Endothelial cell of umbilical vein (primary cell): Measurements from ENCODE around the gene LHFPL6. TPM values are rescaled to one million over a fixed set of nuclear protein-coding genes. Genes with fewer than 3 reads are reported as not detected.

Experiments used
- BruUV-seq: library from RNA; stranded (reverse); fragments of 400-500 nt; replicated peaks from 2 replicates; lab custom pipeline; 2021; lab: Mats Ljungman, UMichigan
- CTCF ChIA-PET: fragments of 300-600, 350-600 bp; sonication (Branson Sonifier 250); formaldehyde crosslinking; loops from one replicate; lab custom pipeline; 2021; ENCODE audit warnings: antibody characterized with exemption, inconsistent platforms; lab: Charles Lee
- POLR2A ChIA-PET: fragments of 300-600, 350-600 bp; sonication (Branson Sonifier 250); formaldehyde crosslinking; loops from one replicate; lab custom pipeline; 2021; ENCODE audit warnings: antibody characterized with exemption, inconsistent platforms; lab: Charles Lee
- DNase-seq: peaks from one replicate; pipeline ENCODE4 v3.0.0-alpha.2; 2011; ENCODE audit warnings: low read depth, low spot score
- FAIRE-seq: peaks from 2 replicates; lab custom pipeline; 2011; peaks lifted over from hg19 to GRCh38; lab: Jason Lieb, UNC
- H2AFZ ChIP-seq: 2 replicates; pipeline ENCODE4 v1.6.0; 2012; ENCODE audit warnings: low read depth, low read length, control low read depth, inconsistent platforms
- H3K27ac ChIP-seq: 2 replicates; pipeline ENCODE4 v1.5.1; 2011; ENCODE audit warnings: low read depth, mild to moderate bottlenecking, control low read depth, low read length, moderate library complexity; ENCODE audit not compliant: insufficient read depth
- H3K27me3 ChIP-seq, 2 experiments: 2 replicates each; pipeline versions ENCODE4 v1.6.0 to v1.6.1; 2011; ENCODE audit warnings: low read length in 2 of 2, mixed read lengths in 1 of 2; ENCODE audit not compliant: control insufficient read depth in 2 of 2, insufficient read depth in 2 of 2
- H3K36me3 ChIP-seq, 2 experiments: 2 replicates in 1 of 2; 3 replicates in 1 of 2; pipeline ENCODE4 v1.5.1; 2011; ENCODE audit warnings: low read length in 2 of 2, mild to moderate bottlenecking in 1 of 2, moderate library complexity in 1 of 2; ENCODE audit not compliant: control insufficient read depth in 2 of 2, insufficient read depth in 2 of 2; ENCODE audit errors: extremely low read depth in 1 of 2
- H3K4me1 ChIP-seq: 3 replicates; pipeline ENCODE4 v1.5.1; 2011; ENCODE audit warnings: mild to moderate bottlenecking, low read length; ENCODE audit not compliant: control insufficient read depth, insufficient read depth; ENCODE audit errors: extremely low read depth
- H3K4me2 ChIP-seq: 2 replicates; pipeline ENCODE4 v1.6.1; 2011; ENCODE audit warnings: low read length, control low read depth, mixed read lengths; ENCODE audit not compliant: insufficient read depth
- H3K4me3 ChIP-seq, 3 experiments: fragments of 200-600 bp in 1 of 3; sonication (generic), shearing (Covaris generic) in 1 of 3; replicated peaks in 1 of 3; 2 replicates each; pipeline ENCODE4 v1.5.1; 2011 to 2016; ENCODE audit warnings: control low read depth in 3 of 3, low read length in 3 of 3, mild to moderate bottlenecking in 2 of 3, inconsistent platforms in 1 of 3, low read depth in 1 of 3, moderate library complexity in 1 of 3; ENCODE audit not compliant: insufficient read depth in 1 of 3
- H3K79me2 ChIP-seq: 2 replicates; pipeline ENCODE4 v1.6.0; 2012; ENCODE audit warnings: low read length, inconsistent platforms; ENCODE audit not compliant: control insufficient read depth, insufficient read depth
- H3K9ac ChIP-seq: replicated peaks from 2 replicates; pipeline ENCODE3; 2011; ENCODE audit warnings: low read length, control low read depth; ENCODE audit not compliant: insufficient read depth; ENCODE audit errors: extremely low read depth
- H3K9me1 ChIP-seq: replicated peaks from 3 replicates; pipeline ENCODE4 v1.6.0; 2011; ENCODE audit warnings: mild to moderate bottlenecking, low read length; ENCODE audit not compliant: control insufficient read depth, insufficient read depth; ENCODE audit errors: extremely low read depth
- H3K9me3 ChIP-seq: replicated peaks from 2 replicates; pipeline ENCODE4 v1.5.1; 2012; ENCODE audit warnings: low read length, inconsistent platforms; ENCODE audit not compliant: control insufficient read depth, insufficient read depth
- H4K20me1 ChIP-seq: replicated peaks from 2 replicates; pipeline ENCODE3; 2011; ENCODE audit warnings: mild to moderate bottlenecking, low read length; ENCODE audit not compliant: control insufficient read depth, insufficient read depth; ENCODE audit errors: extremely low read depth
- CTCF ChIP-seq, 2 donors: IDR thresholded peaks; 1 replicate in 1 of 2; 2 replicates in 1 of 2; pipeline ENCODE4 v1.5.1; 2011; ENCODE audit warnings: low read length in 2 of 2, mild to moderate bottlenecking in 2 of 2, moderate library complexity in 2 of 2, control low read depth in 1 of 2, inconsistent platforms in 1 of 2, low read depth in 1 of 2; ENCODE audit not compliant: insufficient read depth in 1 of 2; ENCODE audit errors: extremely low read depth in 1 of 2
- EZH2 ChIP-seq: IDR thresholded peaks from 2 replicates; pipeline ENCODE4 v1.6.1; 2012; ENCODE audit warnings: borderline replicate concordance, low read depth, mild to moderate bottlenecking, moderate library complexity, low read length, inconsistent platforms; ENCODE audit not compliant: severe bottlenecking
- FOS ChIP-seq: IDR thresholded peaks from 2 replicates; pipeline ENCODE4 v1.6.1; 2011; ENCODE audit warnings: mild to moderate bottlenecking, low read length, moderate library complexity, borderline replicate concordance; ENCODE audit not compliant: insufficient read depth
- GATA2 ChIP-seq: IDR thresholded peaks from 2 replicates; pipeline ENCODE4 v1.7.0; 2011; ENCODE audit warnings: low read depth, mild to moderate bottlenecking, moderate library complexity, mixed read lengths, low read length; ENCODE audit not compliant: insufficient read length, insufficient read depth
- JUN ChIP-seq: IDR thresholded peaks from 2 replicates; pipeline ENCODE4 v1.6.1; 2011; ENCODE audit warnings: borderline replicate concordance, low read depth; ENCODE audit not compliant: insufficient read length, insufficient read depth
- MAX ChIP-seq: IDR thresholded peaks from 2 replicates; pipeline ENCODE4 v1.6.1; 2011; ENCODE audit not compliant: insufficient read depth, insufficient read length
- MYC ChIP-seq: IDR thresholded peaks from one replicate; pipeline ENCODE4 v1.6.1; 2011; ENCODE audit warnings: mild to moderate bottlenecking, low read depth, low read length
- POLR2A ChIP-seq: IDR thresholded peaks from 2 replicates; pipeline ENCODE4 v1.6.1; 2012; ENCODE audit warnings: low read depth, mild to moderate bottlenecking, control low read depth, low read length
- POLR2AphosphoS5 ChIP-seq: IDR thresholded peaks from 2 replicates; pipeline ENCODE4 v1.6.1; 2012; ENCODE audit warnings: low read depth, mild to moderate bottlenecking, control low read depth, low read length, moderate library complexity; ENCODE audit not compliant: insufficient read depth
- dilution Hi-C: fragments of 300-500 bp; cut with MboI; formaldehyde crosslinking; loops from one replicate; pipeline ENCODE4 v1.15.0; 2019; ENCODE audit warnings: low sequenced_read_pairs; ENCODE audit not compliant: extremely low pct_ligation_motif_present
- intact Hi-C: fragments of 100-400 bp; cut with micrococcal nuclease; formaldehyde crosslinking; loops from one replicate; pipeline ENCODE4 v1.10.0; 2022
- polyA plus RNA-seq, 4 experiments: library from polyadenylated mRNA; depleted of rRNA in 3 of 4; stranded (reverse) in 3 of 4; unstranded in 1 of 4; fragments of >200 nt; gene quantifications; 2 replicates each; pipeline versions ENCODE4 v1.2.1 to v1.2.3, GENCODE V29; 2011 to 2012; ENCODE audit warnings: missing spikeins in 1 of 4
- total RNA-seq: library from RNA; stranded (reverse); gene quantifications from 2 replicates; pipeline ENCODE4 v1.2.3, GENCODE V29; 2021

LHFPL6 gene
- total and polyA plus RNA-seq, 2 donors (not counting 3 experiments of a cell fraction or from before 2014, with no cell fraction given) = 17.5 to 19.4 TPM

GRCh38 chr13:39321574-39321973 is 281.4 kb downstream of the LHFPL6 start:
- FAIRE-seq = no peak
- dilution Hi-C loops (no loop called here), intact Hi-C loops (no loop called here)
- Histone ChIP-seq H3K9me3 (no peaks in the 10 kb centered on the region), H3K4me3 (no peak overlapping the region), H3K79me2 (no peaks in the 10 kb centered on the region), H3K27me3 (peaks cover 3 to 6% of the 10 kb centered on the region in 2 experiments), H3K9me1 (no peaks in the 10 kb centered on the region), H3K27ac (no peak overlapping the region), H3K4me2 (no peak overlapping the region), H3K4me1 (no peaks in the 10 kb centered on the region), H3K36me3 (no peaks in the 10 kb centered on the region), H4K20me1 (no peaks in the 10 kb centered on the region), H2AFZ (no peak overlapping the region), H3K9ac (no peak overlapping the region)
- BruUV-seq = no TSS peak
- no peak for TF ChIP-seq POLR2A
- no peak for TF ChIP-seq EZH2
- no peak for TF ChIP-seq JUN
- no peak for TF ChIP-seq MAX
- no peak for TF ChIP-seq FOS
- no peak for TF ChIP-seq GATA2
- TF ChIP-seq POLR2AphosphoS5 = no peak
- TF ChIP-seq CTCF (IDR thresholded peaks at IDR 0.05; ENCODE audit: extremely low read depth in 1 of 2, insufficient read depth in 1 of 2, low read depth in 1 of 2, low read length in 2 of 2) = no peak
- no peak for TF ChIP-seq MYC
- ChIA-PET CTCF (no interaction called here), POLR2A (interaction anchor here (0.7 kb wide), 1 partner anchor 88 kb away, joined by 3 read pairs; no protein-coding TSS in a partner anchor)
- DNase-seq = no peak
